Osteoblast (primary cell): ENCODE measurements around the gene ANGEL1. TPM values are rescaled to one million over a fixed set of nuclear protein-coding genes. Genes with fewer than 3 reads are reported as not detected.

Source experiments
- DNase-seq: peaks from one replicate; pipeline ENCODE4 v3.0.0; 2011; ENCODE audit warnings: low spot score, mixed read lengths; ENCODE audit not compliant: insufficient read length; ENCODE audit errors: missing footprints
- H2AFZ ChIP-seq: 2 replicates; pipeline ENCODE4 v1.6.0; 2011; ENCODE audit warnings: mild to moderate bottlenecking, low read length
- H3K27ac ChIP-seq: 2 replicates; pipeline ENCODE4 v1.5.1; 2011; ENCODE audit warnings: mild to moderate bottlenecking, low read depth, low read length, moderate library complexity
- H3K27me3 ChIP-seq: 2 replicates; pipeline ENCODE4 v1.6.0; 2012; ENCODE audit warnings: mild to moderate bottlenecking, control low read depth, inconsistent platforms, low read length, moderate library complexity; ENCODE audit not compliant: insufficient read depth
- H3K36me3 ChIP-seq: 2 replicates; pipeline ENCODE4 v1.5.1; 2011; ENCODE audit warnings: mild to moderate bottlenecking, low read length, control low read depth, moderate library complexity; ENCODE audit not compliant: insufficient read depth
- H3K4me1 ChIP-seq: 2 replicates; pipeline ENCODE4 v1.5.1; 2011; ENCODE audit warnings: mild to moderate bottlenecking, low read length, control low read depth, moderate library complexity; ENCODE audit not compliant: insufficient read depth
- H3K4me2 ChIP-seq: 2 replicates; pipeline ENCODE4 v1.6.0; 2011; ENCODE audit warnings: mild to moderate bottlenecking, low read length; ENCODE audit not compliant: insufficient read depth
- H3K4me3 ChIP-seq: fragments of 200-600 bp; sonication (generic); 3 replicates; pipeline ENCODE4 v1.5.1; 2012; ENCODE audit warnings: mild to moderate bottlenecking, low read length, inconsistent platforms; ENCODE audit not compliant: insufficient read depth
- H3K79me2 ChIP-seq: 2 replicates; pipeline ENCODE4 v1.6.0; 2012; ENCODE audit warnings: mild to moderate bottlenecking, low read length, control low read depth, inconsistent platforms; ENCODE audit not compliant: insufficient read depth
- H3K9me3 ChIP-seq: 2 replicates; pipeline ENCODE4 v1.5.1; 2011; ENCODE audit warnings: low read depth, low read length, control low read depth
- H4K20me1 ChIP-seq: 2 replicates; pipeline ENCODE4 v1.6.0; 2012; ENCODE audit warnings: mild to moderate bottlenecking, low read length, control low read depth; ENCODE audit not compliant: insufficient read depth
- total RNA-seq: library from RNA; depleted of rRNA; stranded (reverse); fragments of >200 nt; gene quantifications from 2 replicates; pipeline ENCODE4 v1.2.3, GENCODE V29; 2012
- TF ChIP-seq, protein P1 (sequence below): IDR thresholded peaks from 2 replicates; pipeline ENCODE4 v1.5.1; 2011; ENCODE audit warnings: mild to moderate bottlenecking, low read depth, low read length, moderate library complexity; ENCODE audit errors: extremely low read depth

The ANGEL1 gene
- total RNA-seq, 1 donor: 8.3 TPM

DNA sequence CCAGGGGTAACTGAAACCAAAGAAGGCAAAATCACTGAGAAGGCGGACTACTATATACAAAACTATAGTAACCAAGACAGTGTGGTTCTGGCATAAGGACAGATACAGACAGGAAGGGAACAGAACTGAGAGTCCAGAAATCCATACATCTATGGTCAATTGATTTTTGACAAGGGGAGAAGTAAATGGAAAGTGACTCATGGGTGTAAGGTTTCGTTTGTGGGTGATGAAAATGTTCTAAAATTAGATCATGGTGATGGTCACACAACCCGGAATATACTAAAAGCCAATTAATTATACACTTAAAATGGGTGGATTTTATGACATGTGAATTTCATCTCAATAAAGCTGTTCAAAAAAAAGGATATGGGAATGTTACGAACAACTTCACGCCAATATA lies 18.7 kb downstream of the ANGEL1 start:
- no peak overlapping the region for H3K4me2 ChIP-seq
- TF ChIP-seq, protein P1, sequence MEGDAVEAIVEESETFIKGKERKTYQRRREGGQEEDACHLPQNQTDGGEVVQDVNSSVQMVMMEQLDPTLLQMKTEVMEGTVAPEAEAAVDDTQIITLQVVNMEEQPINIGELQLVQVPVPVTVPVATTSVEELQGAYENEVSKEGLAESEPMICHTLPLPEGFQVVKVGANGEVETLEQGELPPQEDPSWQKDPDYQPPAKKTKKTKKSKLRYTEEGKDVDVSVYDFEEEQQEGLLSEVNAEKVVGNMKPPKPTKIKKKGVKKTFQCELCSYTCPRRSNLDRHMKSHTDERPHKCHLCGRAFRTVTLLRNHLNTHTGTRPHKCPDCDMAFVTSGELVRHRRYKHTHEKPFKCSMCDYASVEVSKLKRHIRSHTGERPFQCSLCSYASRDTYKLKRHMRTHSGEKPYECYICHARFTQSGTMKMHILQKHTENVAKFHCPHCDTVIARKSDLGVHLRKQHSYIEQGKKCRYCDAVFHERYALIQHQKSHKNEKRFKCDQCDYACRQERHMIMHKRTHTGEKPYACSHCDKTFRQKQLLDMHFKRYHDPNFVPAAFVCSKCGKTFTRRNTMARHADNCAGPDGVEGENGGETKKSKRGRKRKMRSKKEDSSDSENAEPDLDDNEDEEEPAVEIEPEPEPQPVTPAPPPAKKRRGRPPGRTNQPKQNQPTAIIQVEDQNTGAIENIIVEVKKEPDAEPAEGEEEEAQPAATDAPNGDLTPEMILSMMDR: no peak
- DNase-seq: no peak
- H4K20me1 ChIP-seq: no peaks in the 10 kb centered on the region
- H3K27ac ChIP-seq: no peak overlapping the region
- peaks cover 7% of the 10 kb centered on the region for H3K36me3 ChIP-seq
- H2AFZ ChIP-seq: no peak overlapping the region
- H3K79me2 ChIP-seq: no peaks in the 10 kb centered on the region
- H3K9me3 ChIP-seq: no peaks in the 10 kb centered on the region
- H3K4me1 ChIP-seq: no peaks in the 10 kb centered on the region
- no peak overlapping the region for H3K4me3 ChIP-seq
- H3K27me3 ChIP-seq: no peaks in the 10 kb centered on the region

DNA sequence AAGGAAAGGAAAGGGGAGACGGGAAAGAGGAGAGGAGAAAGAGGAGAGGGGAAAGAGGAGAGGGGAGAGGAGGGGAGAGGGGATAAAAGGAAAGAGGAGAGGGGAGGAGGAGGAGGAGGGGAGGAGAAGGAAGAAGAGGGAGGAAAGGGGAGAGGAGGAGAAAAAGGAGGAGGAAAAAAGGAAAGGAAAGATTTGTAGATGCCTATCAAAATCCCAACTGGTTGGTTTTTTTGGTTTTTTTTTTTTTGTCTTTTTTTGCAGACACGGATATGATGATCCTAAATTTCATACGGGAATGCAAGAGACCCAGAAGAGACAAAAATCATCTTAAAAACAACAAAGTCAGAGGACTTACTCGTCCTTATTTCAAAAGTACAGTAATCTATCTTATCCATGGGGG lies 19.4 kb downstream of the ANGEL1 start:
- no peaks in the 10 kb centered on the region for H3K9me3 ChIP-seq
- H3K27me3 ChIP-seq: no peaks in the 10 kb centered on the region
- DNase-seq: no peak
- TF ChIP-seq, protein P1: no peak
- H3K79me2 ChIP-seq: no peaks in the 10 kb centered on the region
- peaks cover 9% of the 10 kb centered on the region for H3K36me3 ChIP-seq
- no peaks in the 10 kb centered on the region for H3K4me1 ChIP-seq
- H3K4me2 ChIP-seq: no peak overlapping the region
- no peak overlapping the region for H2AFZ ChIP-seq
- no peak overlapping the region for H3K27ac ChIP-seq
- no peaks in the 10 kb centered on the region for H4K20me1 ChIP-seq
- no peak overlapping the region for H3K4me3 ChIP-seq

DNA sequence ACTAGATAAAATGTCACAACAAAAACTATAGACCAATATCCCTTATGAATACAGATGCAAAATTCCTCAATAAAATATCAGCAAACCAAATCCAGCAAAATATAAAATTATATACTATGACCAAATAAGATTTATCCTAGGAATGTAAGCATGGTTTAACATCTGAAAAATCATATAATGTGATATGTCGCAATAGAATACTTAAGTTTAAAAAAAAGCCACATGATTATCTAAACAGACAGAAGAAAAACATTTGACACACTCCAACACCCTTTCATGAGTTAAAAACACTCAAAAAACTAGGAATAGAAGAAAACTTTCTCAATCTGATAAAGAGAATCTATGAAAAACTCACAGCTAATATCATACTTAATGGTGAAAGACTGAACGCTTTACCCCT lies 20.3 kb downstream of the ANGEL1 start:
- TF ChIP-seq, protein P1: no peak
- DNase-seq: no peak
- H3K4me2 ChIP-seq: no peak overlapping the region
- H3K4me1 ChIP-seq: no peaks in the 10 kb centered on the region
- no peak overlapping the region for H3K4me3 ChIP-seq
- H3K27ac ChIP-seq: no peak overlapping the region
- H2AFZ ChIP-seq: no peak overlapping the region
- H3K9me3 ChIP-seq: no peaks in the 10 kb centered on the region
- no peaks in the 10 kb centered on the region for H3K27me3 ChIP-seq
- no peaks in the 10 kb centered on the region for H4K20me1 ChIP-seq
- peaks cover 14% of the 10 kb centered on the region for H3K36me3 ChIP-seq
- no peaks in the 10 kb centered on the region for H3K79me2 ChIP-seq

DNA sequence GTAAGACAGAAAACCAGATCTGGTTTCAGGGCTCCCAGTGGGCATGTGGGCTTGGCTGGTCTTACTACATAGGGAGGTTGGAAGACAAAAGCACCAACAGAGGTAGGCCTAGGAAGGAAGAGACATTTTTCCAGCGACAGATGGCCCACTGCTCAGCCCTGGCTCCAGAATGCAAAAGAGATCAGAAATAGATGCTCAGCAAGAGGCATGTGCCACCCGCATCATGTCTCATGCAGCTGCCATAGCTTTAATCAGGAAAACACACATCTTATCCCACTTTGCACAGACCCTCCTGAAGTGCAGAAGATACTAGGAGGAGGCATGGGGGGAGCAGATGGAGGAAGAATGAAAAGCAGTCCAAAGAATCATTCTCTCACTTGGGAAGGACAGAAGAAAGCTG lies 26.1 kb downstream of the ANGEL1 start:
- Histone ChIP-seq H3K79me2 (no peaks in the 10 kb centered on the region), H3K36me3 (peaks cover 21% of the 10 kb centered on the region), H3K4me3 (no peak overlapping the region), H3K9me3 (no peaks in the 10 kb centered on the region), H3K4me2 (no peak overlapping the region), H3K4me1 (peaks cover 2% of the 10 kb centered on the region), H4K20me1 (no peaks in the 10 kb centered on the region), H3K27ac (no peak overlapping the region), H3K27me3 (no peaks in the 10 kb centered on the region), H2AFZ (no peak overlapping the region)
- TF ChIP-seq, protein P1: no peak
- DNase-seq: no peak
